Loucy (cell line): ENCODE measurements around the gene IL5.

Source experiments
- EZH2phosphoT487 ChIP-seq: fragments of 200-600 bp; IDR thresholded peaks from 2 replicates; pipeline ENCODE4 v1.6.1; 2018; ENCODE audit warnings: antibody characterized with exemption, mild to moderate bottlenecking, moderate library complexity, borderline replicate concordance
- TF ChIP-seq, protein P1 (sequence below): fragments of 200-600 bp; sonication (generic); conservative IDR thresholded peaks from 2 replicates; pipeline ENCODE4 v1.5.1; 2014; ENCODE audit warnings: mild to moderate bottlenecking, antibody characterized with exemption, low read length

DNA sequence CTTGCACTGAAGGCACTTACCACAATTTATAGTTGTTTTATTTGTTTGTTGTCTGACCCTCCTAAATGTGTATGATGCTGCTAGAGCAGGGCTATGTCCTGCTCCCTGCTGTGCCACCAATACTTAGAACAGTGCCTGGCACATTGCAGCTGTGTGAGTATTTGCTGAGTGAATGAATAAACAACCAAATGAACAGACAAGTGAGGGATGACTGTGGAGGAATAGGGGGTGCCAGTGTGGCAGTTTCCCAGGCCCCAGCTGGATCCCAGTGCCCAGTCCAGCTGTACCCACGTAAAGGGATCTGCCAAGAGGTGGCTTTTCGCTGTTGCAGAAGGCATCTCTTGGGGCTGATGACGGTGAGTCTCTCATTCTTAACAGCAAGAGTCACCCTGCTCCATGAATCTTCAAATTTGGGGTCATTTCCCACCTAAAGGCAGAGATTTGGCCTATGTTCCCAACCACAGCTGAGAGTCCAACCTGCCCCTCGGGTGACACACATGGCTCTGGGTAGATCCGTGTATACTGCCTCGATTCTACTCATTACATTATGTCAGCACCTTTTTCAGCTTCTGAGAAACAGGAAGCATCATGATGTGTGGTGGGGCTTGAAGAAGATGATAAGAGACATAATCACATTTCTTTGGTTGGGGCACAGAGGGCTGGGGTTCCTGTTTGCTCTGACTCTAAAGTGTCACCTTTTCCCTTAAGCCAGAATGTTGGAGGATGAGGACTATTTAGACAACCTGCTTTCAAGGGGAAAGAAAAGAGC, 14.3 kb downstream of the IL5 start:
- TF ChIP-seq, protein P1, sequence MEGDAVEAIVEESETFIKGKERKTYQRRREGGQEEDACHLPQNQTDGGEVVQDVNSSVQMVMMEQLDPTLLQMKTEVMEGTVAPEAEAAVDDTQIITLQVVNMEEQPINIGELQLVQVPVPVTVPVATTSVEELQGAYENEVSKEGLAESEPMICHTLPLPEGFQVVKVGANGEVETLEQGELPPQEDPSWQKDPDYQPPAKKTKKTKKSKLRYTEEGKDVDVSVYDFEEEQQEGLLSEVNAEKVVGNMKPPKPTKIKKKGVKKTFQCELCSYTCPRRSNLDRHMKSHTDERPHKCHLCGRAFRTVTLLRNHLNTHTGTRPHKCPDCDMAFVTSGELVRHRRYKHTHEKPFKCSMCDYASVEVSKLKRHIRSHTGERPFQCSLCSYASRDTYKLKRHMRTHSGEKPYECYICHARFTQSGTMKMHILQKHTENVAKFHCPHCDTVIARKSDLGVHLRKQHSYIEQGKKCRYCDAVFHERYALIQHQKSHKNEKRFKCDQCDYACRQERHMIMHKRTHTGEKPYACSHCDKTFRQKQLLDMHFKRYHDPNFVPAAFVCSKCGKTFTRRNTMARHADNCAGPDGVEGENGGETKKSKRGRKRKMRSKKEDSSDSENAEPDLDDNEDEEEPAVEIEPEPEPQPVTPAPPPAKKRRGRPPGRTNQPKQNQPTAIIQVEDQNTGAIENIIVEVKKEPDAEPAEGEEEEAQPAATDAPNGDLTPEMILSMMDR, result no peak
- no peak for TF ChIP-seq EZH2phosphoT487
